Tibial nerve (tissue), 4 donors: ENCODE results near the gene FBXL7.

Experiments
- EP300 ChIP-seq, 2 donors: sonication (generic); formaldehyde crosslinking; IDR thresholded peaks; one replicate each; pipeline ENCODE4 v1.6.1; 2017; ENCODE audit warnings: antibody characterized with exemption in 2 of 2, mild to moderate bottlenecking in 1 of 2
- TF ChIP-seq, protein P1 (sequence below), 5 experiments: fragments of 200-600 bp in 3 of 5; fragments of 450-650 bp in 2 of 5; sonication (generic) in 3 of 5; IDR thresholded peaks; one replicate each; pipeline ENCODE4 v1.5.1; 2016 to 2019; ENCODE audit warnings: antibody characterized with exemption in 5 of 5, mild to moderate bottlenecking in 3 of 5, moderate library complexity in 2 of 5

DNA sequence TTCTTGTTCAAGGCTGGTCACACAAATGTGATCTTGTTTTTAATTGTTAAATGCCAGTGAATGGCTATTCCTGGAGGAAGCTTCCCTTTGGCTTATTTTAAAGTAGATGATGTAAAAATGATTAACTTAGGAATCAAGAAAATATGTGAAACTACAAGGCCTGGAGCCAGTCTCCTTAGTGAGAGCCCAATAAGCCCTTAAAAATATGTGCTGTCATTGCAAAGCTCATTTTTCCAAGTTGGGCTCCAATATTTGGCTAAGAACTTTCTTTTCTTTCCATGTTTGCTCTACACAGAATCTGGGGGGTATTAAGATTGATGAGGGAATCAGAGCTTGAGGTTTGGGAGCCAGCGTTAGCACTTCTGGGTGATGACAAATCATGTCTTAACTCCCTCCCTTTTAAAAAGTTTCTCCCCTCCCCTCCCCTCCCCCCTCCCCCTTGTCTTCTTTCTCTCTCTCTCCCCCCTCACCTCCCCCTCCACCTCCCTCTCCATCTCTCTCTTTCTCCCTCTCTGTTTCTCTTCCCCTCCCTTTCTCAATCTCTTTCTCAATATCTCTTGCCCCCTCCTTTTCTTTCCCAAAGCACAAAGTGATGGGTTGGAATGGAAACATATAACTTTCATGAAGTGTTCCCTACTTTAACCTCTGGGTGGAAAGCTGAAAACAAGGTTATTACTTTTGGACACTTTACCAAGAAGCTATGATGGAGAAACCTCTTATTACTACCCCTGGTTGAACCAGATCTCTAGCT lies 86.0 kb downstream of the FBXL7 start:
- TF ChIP-seq, protein P1, sequence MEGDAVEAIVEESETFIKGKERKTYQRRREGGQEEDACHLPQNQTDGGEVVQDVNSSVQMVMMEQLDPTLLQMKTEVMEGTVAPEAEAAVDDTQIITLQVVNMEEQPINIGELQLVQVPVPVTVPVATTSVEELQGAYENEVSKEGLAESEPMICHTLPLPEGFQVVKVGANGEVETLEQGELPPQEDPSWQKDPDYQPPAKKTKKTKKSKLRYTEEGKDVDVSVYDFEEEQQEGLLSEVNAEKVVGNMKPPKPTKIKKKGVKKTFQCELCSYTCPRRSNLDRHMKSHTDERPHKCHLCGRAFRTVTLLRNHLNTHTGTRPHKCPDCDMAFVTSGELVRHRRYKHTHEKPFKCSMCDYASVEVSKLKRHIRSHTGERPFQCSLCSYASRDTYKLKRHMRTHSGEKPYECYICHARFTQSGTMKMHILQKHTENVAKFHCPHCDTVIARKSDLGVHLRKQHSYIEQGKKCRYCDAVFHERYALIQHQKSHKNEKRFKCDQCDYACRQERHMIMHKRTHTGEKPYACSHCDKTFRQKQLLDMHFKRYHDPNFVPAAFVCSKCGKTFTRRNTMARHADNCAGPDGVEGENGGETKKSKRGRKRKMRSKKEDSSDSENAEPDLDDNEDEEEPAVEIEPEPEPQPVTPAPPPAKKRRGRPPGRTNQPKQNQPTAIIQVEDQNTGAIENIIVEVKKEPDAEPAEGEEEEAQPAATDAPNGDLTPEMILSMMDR (IDR thresholded peaks at IDR 0.05), result no peak
- no peak for TF ChIP-seq EP300 (IDR thresholded peaks at IDR 0.05)
